GM19372 (cell line): Measurements from ENCODE around the gene HACD2.

ENCODE experiments used
- ATAC-seq: cut with Tn5 transposase; IDR thresholded peaks from one replicate; pipeline ENCODE4 v1.9.1; 2021; ENCODE audit warnings: mild to moderate bottlenecking, low read depth, moderate library complexity; ENCODE audit not compliant: unreplicated experiment

The HACD2 gene

GRCh38 chr3:123453675-123454074 is 131.2 kb downstream of the HACD2 start:
- ATAC-seq: no peak

- ATAC-seq: no peak
Observed at GRCh38 chr3:123451186-123451585, 133.7 kb downstream of the HACD2 start.

DNA sequence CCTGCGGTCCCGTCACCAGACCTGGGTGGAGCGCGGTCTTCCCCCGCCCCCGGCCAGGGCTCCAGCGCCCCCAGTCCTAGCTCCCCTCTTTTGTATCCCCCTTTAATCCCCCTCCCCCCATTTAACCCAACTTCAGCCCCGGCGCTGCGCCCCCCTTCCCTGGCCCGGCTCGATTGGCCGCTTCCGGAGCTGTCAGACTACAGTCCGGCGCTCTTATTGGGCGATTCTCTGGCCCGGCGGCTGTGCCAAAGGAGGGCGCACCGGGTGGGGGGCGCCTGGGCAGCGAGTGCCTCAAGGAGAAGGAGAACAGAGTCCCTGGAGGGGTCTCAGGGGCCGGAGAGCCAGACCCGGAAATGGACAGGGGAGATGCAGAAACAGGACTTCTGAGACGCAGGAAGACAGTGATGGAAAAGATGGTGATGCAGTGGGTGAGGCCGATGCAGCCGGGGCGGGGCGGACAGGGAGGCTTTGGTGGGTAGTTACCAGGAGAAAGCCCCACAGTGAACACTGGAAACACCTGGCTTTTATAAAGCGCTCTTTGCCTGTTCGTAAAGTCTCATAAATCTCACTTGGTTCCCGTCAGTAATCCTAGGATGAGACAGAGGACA is 134.8 kb downstream of the HACD2 start:
- ATAC-seq: no peak

DNA sequence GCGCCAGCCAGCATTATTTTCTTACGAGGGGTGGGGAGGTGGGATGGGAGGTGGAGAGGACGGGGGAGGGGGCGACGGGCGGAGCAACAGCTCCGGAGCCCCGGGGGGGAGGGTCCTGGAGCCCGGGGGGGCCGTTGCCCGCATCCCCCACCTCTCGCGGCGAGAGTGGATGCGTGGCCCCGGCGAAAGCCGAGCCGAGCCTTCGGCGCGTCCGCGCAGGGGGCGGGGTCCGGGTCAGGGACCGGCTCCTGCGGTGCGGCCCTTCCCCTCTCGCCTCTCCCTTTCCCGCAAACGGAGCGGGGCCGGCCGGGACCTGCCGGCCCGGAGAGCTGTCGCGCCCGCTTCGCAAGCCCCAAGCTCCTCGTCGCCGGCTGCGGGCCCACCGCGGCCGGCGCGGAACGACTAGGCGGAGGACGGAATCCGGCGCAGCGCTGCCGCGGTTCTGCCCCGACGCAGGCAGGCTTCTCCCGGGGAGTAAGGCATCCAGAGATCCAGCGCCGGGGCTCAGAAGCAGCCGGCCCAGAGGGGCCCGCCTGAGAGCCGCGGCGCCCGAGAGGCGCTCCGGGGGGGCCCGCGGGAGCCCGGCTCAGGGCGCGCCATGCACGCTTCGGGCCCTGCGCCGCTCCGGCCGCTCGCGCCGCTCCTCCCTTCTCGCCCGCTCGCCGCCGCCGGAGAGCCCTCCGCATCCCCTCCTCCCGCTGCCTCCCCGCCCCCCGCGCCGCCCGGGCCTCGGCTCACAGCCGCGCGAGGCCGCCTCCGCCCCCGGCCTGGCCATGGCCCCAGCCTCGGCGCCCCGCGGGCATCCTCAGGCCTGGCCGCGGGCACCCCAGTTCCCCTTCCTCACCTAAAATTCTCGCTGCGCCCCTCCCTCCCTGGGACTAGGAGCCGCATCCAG is 135.5 kb downstream of the HACD2 start:
- no peak for ATAC-seq

DNA sequence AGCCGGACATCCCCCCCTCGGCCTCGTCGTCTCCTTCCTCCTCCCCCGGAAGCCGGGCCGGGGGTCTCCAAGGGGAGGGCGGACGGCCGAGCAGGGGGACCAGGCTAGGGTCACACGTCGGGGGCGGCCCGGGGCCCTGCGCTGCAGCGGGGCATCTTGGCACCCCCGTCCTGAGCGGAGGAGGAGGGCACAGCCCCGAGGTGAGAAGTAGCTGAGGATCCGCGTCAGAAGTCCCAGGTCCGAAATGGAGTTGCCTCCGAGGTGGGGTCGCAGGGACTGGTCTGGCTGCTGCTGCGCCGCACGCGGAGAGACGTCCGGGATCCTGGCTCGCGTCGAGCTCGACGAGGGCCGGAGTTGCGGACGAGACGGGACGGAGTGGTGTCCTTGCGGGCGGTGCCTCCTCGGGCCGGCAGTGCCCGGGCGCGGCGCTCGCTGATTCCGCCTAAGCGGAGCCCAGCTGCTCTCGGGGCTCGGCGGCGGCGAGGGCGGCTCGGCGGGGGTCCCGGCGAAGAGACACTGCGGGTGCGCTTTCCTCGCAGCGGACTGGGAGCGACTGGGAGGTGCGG is 136.2 kb downstream of the HACD2 start, which contains the start of gene ADCY5:
Gene ADCY5 (minus strand): TSS at position 555 of the 566 bp plus-strand sequence. CDS start 545 bp downstream, at position 10.
- no peak for ATAC-seq

DNA sequence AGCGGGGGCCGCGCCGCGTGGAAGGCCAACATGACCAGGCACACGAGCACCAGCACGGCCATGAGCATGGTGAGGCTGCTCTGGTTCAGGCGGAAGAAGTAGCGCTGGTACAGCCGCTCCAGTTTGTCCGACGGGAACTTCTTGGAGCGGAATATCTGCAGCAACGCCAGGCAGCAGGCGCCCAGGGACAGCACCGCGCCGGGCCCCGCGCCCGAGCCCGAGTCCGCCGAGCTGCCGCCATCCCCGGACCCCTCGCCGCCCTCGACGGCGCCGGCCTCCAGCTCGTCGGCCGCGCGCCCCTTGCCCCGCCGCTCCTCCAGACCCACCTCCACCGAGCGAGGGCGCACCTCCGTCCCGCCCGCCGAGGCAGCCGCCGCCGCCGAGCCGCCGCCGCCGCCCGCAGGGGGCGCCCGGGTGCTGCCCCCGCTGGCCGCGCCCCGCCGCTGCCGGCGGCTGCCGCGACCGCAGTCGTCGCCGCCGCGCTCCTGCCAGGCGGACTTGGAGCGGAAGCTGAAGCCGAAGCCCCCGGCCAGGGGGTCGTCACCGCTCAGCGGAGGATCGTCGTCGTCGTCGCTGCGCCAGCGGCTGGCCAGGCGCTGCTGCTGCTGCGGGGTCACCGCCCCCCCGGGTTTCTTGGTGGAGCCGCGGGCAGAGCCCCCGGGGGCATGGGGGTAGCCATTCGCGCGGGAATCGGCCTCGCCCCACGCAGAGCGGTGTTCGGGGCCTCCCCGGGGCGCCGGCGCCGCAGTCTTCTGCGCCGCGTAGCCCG is 136.9 kb downstream of the HACD2 start:
- no peak for ATAC-seq

- no peak for ATAC-seq
Observed at GRCh38 chr3:123447416-123447748, 137.5 kb downstream of the HACD2 start.

GRCh38 chr3:123446610-123447109 is 138.2 kb downstream of the HACD2 start:
- ATAC-seq: no peak

GRCh38 chr3:123446210-123446609 is 138.6 kb downstream of the HACD2 start:
- no peak for ATAC-seq

DNA sequence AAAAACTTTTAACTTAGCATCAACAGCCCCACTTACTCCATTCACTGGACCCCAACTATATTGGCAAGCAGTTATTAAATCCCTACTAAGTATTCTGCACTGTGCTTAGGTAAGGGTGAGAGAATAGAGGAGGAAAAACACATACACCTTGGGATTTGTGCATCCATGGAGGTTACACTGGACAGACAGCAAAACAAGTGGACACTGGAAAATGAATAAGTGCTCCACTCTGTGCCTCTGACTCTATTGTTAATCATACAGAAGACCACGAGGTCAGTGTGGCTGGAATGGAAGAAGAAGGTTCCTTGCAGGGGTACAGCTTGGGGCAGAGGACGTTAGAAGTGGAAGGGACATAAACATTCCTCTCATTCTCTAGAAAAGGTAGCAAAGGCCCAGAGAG is 139.2 kb downstream of the HACD2 start:
- no peak for ATAC-seq

GRCh38 chr3:123444744-123445143 is 140.1 kb downstream of the HACD2 start:
- ATAC-seq: no peak

DNA sequence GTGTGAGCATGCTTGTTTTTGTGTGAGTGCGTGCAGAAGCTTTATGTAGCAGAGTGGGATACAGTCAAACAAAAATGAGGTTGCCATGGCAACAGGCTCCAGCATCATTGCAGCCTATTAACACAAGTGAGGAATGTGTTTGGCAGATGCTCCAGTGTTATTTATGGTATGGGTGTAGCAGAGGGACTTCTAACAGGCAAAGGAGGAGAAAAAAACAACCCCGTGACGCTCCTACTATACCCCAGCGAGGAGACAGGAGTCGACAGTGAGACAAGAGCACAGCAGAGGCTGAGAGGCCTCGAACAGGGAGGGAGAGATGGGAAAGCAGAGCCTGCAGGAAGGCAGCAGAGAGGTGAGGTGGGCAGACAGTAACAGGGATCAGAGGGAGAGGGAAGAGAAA is 140.8 kb downstream of the HACD2 start:
- no peak for ATAC-seq

GRCh38 chr3:123442908-123443307 is 141.9 kb downstream of the HACD2 start:
- no peak for ATAC-seq

DNA sequence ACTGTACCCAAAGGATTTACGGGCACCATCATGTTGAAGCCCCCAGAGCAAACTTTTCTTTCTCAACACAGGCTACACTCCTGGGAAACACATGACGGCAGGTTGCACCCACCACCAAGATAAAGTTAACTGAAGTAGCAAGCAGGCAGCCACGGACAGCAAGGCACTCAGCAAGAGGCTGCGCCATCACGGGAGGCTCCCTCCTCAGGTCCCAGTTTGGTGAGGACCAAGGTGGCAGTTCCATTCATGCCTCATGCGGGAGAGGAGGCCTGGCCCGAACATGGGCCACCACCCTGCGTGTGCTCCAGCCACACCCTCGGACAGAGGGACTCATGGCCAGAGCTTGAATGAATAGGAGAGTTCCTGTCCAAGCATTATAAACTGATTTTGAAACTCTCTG is 142.7 kb downstream of the HACD2 start:
- no peak for ATAC-seq
